Measurements from ENCODE around the gene NSUN4.
A peak's percentile ranks its signal among the peaks of the same experiment; 100 is the strongest.

NSUN4 gene

GRCh38 chr1:46406881-46407608 lies 66.4 kb downstream of the NSUN4 start:
- DNase-seq (ENCODE audit: low spot score) = peak; percentile 24

- no peak for DNase-seq (ENCODE audit: low spot score)
Measured at GRCh38 chr1:46407636-46408035, 67.0 kb downstream of the NSUN4 start.

- no peak for DNase-seq (ENCODE audit: low spot score)
Measured at GRCh38 chr1:46408356-46409062, 67.9 kb downstream of the NSUN4 start.

- no peak for DNase-seq (ENCODE audit: low spot score)
Measured at GRCh38 chr1:46409063-46409372, 68.4 kb downstream of the NSUN4 start.

GRCh38 chr1:46410156-46411009 lies 69.8 kb downstream of the NSUN4 start:
- no peak for DNase-seq (ENCODE audit: low spot score)

- DNase-seq (ENCODE audit: low spot score) = no peak
Measured at GRCh38 chr1:46411010-46411405, 70.4 kb downstream of the NSUN4 start.

Data from cerebellar cortex (tissue), 1 donor.